Astrocyte (in vitro differentiated cells and primary cell): Measurements from ENCODE around the gene SYTL1.

Experiments
- EZH2 ChIP-seq: IDR thresholded peaks from 2 replicates; pipeline ENCODE4 v1.6.1; 2012; ENCODE audit warnings: mild to moderate bottlenecking, low read length, inconsistent platforms; ENCODE audit not compliant: insufficient read depth
- TF ChIP-seq, protein P1 (sequence below): IDR thresholded peaks from 2 replicates; pipeline ENCODE4 v1.5.1; 2011; ENCODE audit warnings: low read depth, mild to moderate bottlenecking, inconsistent platforms, low read length, moderate library complexity; ENCODE audit not compliant: insufficient read depth

DNA sequence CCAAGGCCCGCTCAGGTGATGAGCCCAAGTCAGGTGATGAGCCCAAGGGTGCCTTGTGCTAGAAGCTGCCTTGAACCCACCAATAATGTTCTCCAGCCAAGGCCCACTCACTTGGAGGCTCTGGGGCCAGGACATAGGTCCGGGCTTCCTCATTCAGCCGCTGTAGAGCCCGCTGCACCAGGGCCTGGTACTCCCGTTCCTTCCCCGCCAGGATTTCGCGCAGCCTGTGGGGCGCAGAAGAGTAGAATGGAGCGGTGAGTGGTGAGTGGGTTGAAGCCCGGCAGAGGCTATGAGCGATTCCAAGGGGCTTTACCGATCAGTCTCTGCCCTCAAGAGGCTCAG, 14.4 kb downstream of the SYTL1 start:
- TF ChIP-seq, protein P1, sequence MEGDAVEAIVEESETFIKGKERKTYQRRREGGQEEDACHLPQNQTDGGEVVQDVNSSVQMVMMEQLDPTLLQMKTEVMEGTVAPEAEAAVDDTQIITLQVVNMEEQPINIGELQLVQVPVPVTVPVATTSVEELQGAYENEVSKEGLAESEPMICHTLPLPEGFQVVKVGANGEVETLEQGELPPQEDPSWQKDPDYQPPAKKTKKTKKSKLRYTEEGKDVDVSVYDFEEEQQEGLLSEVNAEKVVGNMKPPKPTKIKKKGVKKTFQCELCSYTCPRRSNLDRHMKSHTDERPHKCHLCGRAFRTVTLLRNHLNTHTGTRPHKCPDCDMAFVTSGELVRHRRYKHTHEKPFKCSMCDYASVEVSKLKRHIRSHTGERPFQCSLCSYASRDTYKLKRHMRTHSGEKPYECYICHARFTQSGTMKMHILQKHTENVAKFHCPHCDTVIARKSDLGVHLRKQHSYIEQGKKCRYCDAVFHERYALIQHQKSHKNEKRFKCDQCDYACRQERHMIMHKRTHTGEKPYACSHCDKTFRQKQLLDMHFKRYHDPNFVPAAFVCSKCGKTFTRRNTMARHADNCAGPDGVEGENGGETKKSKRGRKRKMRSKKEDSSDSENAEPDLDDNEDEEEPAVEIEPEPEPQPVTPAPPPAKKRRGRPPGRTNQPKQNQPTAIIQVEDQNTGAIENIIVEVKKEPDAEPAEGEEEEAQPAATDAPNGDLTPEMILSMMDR: no peak
- TF ChIP-seq EZH2: no peak
